GM18907 (cell line): ENCODE data around the gene HMGN1.
"Not testable (repeated sequence)": the region's sequence is repeated elsewhere in the genome, so short reads cannot be mapped to it uniquely, and the experiment has no call there.

Experiments used
- ATAC-seq: cut with Tn5 transposase; IDR thresholded peaks from one replicate; pipeline ENCODE4 v1.9.1; 2021; ENCODE audit warnings: mild to moderate bottlenecking, moderate library complexity; ENCODE audit not compliant: unreplicated experiment

Gene HMGN1, protein sequence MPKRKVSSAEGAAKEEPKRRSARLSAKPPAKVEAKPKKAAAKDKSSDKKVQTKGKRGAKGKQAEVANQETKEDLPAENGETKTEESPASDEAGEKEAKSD

DNA sequence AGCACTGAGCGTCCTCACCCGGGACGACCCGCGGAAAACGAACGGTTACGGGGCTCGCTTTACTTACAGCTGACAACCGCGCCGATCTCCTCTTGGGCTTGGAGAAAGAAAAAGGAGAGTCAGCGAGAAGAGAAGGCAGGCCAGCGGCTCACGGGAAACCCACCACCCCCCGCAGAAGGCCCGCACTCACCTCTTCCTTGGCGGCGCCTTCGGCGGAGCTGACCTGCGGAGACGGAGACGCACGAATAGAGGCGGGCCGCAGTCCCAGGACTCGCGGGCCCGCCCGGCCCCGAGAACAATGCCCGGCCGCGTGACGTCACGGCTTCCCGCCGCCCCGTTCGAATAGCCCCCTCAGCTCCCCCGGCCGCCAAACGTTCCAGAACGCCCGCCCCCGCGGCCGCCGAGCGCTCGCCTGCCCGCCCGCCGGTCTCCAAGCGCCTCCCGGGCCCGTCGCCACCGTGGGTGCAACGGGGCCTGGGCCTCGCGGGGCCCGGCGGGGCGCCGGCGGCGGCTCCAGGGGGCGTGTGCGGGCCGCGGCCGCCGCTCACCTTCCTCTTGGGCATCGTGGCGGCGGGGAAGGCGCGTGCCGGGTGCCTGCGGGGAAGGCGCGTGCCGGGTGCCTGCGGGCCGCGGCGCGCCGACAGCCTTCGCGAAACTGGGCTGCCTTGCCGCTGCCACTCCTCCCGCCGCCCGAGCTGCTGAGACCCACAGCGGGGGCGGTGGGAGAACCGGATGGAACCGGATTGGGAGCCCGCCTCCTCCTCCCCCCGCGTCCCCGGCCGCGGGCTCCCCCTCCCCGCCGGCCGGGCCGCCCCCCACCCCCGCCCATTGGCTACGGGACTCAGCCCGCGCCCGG is at the start of gene HMGN1:
HMGN1 (minus strand) TSS at position 734 of the 856 bp plus-strand sequence; CDS start at position 563, 171 bp downstream.
- peak; percentile 62 for ATAC-seq

DNA sequence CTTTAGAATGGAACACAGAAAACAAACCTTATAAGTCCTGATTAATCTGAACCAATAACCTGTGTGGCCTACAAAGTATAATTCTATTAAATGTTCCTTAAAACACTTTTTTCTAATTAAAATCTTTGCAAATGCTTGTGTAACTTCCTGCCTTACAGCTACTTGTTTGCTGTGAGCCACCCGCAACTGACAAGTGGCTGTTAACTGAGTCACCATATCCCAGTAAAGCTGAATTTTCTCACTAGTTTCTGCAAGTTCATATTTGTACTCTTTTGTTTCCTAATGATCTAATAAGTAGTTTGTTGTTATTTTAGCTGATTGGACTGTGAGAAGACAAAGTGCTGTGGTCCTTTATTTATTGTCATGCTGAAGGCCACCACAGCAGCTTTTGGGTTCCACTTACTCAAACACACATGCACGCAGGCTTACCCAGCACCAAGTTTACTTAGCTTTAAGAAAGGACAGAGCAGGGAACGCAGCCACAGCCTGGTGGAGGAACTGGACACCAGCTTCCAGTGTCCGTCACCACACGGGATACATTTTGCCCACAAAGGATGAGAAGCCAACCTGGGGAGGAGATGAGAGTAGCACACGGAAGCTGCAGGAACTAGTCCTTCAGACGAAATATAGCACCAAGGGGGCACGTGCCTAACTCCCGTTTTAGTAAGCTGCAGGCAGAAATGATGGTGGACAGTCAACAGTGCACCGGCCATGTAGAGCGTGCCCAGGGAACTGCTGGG is 48.9 kb upstream of the HMGN1 start:
- ATAC-seq, result no peak

DNA sequence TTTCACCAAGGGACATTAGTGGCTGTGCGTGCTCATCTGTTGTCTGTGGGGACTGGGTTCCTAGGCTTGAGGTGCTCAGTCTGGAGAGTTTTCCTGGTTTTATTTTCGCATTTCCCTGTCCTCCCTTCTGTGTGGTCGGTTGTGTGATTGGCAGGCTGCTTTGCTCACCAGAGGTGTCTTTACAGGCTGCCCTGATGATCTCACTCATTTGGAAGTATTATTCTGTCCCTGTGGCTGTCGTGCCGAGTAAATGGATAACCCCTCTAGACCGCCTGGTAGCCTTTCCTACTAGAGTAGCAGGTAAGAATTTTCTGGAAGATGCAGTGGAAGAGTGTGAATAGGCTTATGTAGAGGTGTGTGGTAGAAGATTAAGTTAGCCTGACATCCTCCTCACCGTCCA is 44.1 kb upstream of the HMGN1 start:
- ATAC-seq, result no peak

DNA sequence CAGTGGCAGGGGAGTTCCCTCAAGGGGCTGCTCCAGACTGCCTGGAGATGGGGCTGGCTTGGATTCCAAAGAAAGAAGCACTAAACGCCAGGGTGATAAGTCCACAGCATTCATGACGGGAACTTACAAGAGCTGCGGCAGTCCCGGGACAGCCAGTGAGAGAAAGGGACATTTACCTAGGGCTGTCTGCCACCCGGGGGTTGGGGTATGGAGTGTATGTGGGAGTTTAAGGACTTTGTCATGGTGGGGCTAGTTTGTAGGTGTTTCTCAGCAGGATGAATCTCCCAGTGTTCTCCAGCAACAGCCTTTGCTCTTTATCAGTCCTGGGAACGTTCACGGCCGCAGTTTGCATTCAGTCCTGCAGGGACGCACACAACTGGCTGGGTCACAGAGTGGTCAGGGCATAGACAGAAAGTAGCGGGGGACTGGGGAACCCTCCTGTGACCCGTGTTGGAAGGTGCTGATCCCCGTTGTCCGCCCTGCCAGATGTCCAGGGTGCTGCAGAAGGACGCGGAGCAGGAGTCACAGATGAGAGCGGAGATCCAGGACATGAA is 41.4 kb upstream of the HMGN1 start:
- no peak for ATAC-seq

DNA sequence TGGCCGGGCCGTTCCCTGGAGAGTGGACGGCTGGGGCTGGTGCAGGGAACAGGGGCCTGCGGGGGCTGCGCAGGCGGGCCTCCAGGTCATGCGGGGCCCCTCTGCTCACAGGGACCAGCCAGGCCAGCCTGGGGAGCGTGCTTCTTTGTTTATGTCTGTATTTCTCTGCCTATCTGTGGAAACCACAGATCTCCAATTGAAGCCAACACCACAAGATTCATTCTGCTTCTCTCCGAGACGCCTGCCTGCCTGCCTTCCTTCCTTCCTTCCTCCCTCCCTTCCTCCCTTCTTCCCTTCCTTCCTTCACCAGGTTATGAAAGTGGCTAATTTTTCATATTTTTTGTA is 39.9 kb upstream of the HMGN1 start:
- ATAC-seq, result no peak

DNA sequence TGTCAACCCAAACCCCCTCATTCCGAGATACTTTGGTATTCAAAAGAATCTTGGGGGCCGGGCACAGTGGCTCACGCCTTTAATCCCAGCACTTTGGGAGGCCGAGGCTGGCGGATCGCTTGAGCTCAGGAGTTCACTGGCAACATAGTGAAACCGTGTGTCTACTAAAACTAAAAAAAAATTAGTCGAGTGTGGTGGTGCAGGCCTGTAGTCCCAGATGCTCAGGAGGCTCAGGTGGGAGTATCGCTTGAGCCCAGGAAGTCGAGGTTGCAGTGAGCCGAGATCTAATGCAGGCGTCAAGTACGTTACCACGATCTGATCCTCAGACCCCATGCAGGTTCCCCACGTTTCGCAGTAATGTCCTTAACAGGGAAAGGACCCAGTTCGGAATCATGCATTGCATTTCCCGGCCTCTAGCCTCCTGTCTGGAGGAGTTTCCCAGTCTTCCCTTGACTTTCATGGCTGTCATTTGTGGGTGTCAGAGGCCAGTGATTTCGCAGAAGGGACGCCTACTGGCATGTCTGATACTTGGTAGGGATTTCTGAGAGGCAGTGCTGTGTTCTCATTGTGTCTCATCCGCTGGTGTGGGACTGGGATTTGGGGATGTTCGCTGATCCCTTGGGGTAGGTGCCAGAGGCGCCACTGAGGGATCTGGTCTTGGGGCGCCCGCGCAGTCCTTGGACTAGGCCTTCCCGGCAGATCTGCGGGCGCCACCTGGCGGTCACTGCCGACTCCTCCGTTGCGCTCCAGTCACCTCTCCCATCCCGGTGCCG is 39.3 kb upstream of the HMGN1 start:
- ATAC-seq, result peak; percentile 76

DNA sequence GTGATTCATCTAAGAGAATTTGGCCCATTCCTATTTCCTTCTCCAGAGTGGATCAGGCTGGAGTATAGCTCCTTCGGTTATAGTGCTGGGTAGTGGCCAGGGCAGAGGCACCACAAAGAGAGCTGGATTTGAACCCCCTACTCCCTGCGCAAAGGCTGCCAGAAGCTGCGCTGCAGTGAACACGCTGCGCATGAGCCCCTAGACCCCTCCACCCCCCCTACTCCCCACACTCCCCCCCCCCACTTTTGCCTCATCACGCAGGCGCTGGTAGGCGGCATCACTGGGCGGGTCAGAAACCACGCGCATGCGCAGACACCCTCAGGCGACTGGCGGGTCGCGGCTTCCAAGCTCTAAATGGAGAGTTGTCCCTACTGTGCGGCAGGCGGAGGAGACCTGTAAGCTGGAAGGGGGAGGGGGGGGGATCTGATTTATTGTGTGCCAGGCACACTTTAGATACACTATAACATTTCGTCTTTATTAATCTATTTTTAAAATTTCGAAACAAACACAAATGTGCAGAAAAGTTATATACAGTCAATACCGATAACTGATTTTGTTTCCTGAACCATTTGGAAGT is 38.7 kb upstream of the HMGN1 start:
- peak; percentile 44 for ATAC-seq

DNA sequence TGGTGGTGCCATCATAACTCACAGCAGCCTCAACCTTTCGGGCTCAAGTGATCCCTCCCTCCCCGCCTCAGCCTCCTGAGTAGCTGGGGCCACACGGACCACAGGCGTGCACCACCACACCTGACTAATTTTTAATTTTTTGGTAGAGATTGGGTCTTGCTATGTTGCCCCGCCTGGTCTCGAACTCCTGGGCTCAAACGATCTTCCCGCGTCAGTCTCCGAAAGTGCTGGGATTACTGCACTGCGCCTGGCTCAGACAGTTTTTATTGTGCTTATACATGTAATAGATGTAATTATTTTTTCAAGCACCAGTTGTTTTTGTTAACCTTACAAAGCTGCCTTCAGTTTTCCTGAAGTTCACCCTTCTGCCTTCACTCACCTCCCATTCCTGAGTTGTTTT is 38.0 kb upstream of the HMGN1 start:
- ATAC-seq, result no peak

DNA sequence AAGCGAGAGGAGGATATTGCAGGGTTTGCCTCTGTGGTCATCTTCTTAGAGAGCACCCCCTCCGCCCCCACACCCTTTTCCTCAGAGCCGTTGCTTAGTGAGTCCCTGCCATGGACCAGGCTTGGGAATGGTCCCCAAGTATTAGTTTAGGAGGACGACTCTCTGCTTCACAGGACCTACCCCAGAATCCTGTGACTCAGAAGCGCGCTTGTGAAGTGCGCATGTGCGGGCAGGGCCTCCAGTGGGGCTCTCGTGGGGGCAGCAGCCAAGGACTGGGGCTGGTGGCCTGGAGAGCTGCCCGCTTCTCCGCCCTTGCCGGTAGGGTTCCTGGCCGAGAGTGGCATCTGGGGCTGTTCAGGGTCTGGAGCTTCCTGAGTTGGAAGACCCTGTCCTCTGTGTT is 37.3 kb upstream of the HMGN1 start:
- no peak for ATAC-seq

DNA sequence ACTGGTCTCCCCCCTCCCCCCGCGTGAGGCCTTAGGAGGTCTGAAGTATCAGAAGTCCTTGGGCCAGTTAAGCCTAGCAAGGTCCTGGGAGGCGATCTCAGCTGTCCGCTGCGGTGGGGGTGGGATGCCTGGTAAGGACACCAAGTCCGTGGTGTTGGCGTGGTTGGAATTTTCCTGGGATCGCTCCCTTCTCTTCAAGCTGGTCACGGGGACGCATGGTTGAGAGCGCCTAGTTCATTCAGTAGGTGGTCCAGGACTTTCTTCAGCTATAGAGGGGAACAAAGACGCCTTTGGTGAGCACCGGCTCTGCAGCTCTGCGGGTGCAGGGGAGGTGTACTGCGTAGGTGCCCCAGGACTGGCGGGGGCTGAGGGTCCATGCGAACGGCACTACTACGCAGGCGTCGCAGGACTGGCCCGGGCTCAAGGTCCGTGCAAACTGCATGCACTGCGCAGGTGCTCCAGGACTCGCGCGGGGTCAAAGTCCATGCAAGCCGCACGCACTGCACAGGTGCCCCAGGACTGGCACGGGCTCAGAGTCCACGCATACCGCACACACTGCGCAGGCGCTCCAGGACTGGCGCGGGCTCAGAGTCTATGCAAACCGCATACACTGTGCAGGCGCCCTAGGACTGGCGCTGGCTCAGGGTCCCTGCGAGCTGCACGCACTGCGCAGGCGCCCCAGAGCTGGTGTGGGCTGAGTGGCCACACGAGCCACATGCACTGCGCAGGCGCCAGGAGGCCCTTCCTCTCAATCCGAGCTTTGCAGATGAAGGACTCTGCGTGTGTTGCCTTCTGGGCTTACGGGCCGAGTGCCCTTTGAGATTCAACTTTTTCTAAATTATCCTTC is 36.6 kb upstream of the HMGN1 start:
- ATAC-seq, result no peak

DNA sequence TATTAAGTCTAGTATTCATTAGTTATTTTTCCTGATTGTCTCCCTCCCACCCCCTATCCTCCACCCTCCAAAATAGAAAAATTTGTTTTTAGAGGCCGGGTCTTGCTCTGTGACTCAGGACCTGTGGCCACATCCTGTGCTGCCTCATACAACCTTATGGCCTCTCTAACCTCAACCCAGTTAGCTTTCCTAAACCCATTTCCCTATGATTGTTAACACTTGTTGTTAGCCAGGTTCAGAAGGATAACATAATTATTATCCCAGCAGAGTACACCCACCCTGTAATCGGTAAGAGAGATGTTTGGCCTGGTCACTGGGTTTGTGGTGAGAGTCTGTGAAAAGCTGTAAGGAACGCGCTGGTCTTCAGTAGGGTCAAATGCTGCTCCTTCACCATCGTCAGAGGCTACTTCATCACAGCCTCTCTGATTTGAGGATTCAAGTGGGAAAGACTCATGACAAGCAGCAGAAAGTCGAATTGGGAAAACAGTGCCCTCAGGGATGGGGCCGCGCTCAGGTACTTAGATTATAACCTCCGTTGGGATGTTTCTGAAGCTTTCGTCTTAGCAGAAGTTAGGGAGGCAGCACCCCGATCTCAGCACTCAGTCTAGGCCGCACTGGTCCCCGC is 35.9 kb upstream of the HMGN1 start:
- no peak for ATAC-seq

DNA sequence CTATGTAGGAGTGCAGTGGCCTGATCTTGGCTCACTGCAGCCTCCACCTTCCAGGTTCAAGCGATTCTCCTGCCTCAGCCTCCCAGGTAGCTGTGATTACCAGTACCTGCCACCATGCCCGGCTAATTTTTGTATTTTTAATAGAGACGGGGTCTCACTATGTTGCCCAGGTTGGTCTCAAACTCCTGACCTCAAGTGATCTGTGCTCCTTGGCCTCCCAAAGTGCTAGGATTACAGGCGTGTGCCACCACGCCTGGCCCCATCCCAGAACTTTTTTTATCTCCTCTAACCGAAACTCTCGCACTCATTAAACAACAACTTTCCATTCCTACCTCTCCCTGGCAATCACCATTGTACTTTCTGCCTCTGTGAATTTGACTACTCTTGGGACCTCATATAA is 33.2 kb upstream of the HMGN1 start:
- not testable (repeated sequence) for ATAC-seq

DNA sequence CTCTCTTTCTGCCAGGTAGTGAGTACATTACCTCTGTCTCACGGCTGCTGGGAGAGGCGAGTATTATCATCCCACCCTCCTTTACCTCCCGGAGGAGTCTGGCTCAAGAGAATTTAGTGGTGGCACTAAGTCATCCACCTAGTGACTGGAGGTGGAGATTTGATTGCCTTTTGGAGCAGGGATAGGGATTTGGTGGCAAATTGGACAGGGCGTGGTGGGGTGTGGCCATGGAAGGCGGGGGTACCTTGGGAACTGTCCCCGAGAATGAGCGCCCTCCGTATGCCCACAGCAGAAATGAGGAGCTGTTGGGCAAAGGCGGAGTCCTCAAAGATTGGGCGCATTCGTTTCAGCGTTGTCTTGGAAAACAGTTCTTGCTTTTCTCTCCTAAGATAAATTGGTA is 32.1 kb upstream of the HMGN1 start:
- no peak for ATAC-seq

DNA sequence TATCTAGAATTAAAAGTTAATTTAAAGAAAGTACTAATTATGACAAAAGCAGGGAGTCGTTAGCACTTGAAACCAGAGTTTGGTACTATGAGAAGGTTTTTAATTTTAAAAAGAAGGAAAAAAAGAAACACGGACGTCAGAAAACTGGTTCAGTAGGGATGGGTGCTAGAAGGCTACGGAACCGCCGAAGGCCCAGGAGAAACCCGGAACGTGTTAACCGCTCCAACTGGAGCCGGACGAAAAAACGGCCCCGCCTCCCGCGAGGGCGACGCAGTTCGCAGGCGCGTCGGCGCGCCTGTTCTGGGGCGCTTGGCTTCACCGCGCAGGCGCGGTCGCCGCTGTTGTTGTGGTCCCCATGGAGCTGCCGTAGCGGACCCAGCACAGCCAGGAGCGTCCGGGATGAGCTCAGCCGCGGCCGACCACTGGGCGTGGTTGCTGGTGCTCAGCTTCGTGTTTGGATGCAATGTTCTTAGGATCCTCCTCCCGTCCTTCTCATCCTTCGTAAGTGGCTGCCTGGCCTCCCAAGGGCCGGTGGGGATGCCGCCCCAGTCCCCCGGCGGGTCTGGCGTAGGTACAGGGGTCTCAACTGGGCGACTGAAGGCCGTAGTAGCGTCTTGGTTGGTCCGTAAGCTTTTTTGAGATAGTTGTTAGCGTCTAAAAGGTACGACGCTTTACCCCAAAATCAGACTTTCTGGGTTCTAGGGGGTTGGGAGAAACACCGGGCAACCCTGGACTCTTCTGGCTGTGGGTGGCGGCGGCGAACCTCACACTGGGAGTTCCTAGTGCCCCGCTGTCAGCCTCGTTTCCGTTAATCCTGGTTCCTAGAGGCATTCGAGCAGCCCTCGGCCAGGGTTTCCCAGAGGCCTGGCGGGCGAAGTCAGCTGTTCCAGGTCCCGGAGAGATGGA is 31.4 kb upstream of the HMGN1 start:
- peak; percentile 95 for ATAC-seq

DNA sequence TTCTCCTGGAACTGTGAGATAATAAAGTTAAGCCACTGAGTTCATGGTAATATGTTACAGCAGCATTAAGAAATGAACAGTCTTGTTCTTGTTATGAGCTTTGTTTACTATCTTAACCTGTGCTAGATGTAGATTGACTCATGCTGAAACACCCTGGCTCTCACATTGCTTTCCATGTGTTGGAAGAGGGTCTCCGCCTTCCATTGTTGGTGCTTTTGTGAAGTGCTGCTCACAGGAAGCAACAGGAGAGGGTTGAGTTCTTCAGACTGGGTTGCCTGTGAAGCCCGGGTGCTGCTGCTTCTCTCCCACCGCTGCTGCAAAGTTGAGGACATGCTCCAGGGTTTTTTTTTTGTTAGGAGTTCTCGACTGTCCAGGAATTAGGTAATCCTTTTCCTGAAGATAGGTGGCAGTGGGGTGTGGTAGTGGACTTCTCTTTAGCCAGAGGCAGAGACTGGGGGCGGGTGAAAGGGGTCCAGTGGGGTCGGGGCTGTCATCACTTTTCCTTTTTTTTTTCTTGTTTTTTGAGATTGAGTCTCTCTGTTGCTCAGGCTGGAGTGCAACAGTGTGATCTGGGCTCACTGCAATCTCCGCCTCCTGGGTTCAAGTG is 28.7 kb upstream of the HMGN1 start:
- ATAC-seq, result no peak

DNA sequence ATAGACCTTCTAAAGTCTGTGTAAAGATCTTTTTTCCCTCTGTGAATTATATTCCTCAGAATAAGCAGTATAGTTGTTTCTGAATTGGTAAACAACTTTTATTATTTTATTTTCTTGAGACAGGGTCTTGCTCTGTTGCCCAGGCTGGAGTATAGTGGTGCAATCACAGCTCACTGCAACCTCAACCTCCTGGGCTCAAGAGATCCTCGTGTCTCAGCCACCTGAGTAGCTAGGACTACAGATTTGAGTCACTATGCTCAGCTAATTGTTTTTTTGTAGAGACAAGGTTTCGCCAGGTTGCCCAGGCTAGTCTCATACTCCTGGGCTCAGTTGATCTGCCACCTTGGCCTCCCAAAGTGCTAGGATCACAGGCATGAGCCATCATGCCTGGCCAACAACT is 26.6 kb upstream of the HMGN1 start:
- no peak for ATAC-seq

DNA sequence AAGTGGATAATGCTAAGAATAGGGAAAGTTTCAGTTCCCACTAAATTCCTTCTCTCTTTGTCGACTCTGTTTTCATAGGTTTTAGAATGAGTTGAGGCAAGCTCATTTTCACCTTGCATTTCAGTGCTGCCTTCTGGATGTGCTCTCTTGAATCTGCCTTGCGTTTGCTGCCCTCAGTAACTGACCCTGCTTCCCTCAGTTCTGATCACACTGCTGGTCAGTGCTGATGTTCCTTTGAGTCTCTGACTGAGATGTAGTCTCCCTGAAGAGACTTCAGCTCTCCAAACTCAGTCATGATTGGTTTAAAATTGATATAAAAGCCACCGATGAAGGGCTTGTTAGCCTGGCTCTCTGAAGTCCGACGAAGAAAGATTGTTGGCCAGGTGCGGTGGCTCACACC is 25.2 kb upstream of the HMGN1 start:
- no peak for ATAC-seq

DNA sequence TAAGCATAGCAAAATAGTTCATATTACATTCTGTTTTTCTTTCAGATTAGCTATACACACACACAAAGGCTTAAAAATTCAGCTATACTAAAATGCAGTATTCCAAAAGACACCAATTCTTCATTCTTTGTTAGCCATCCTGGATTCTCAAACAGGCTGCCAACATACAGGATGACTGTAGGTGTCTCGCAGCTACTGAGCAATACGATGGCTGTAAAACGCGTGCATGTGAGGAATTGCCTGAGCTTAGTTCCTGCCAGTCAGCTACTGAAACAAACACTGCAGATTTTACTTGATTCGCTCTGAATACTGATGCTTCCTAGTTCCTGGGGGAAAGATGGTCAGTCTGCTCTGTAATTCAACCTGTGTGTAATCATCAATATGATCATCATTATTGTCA is 24.7 kb upstream of the HMGN1 start:
- no peak for ATAC-seq
